ENCODE measurements around the gene SLC6A6.

SLC6A6 gene

GRCh38 chr3:14481646-14482036, 79.2 kb downstream of the SLC6A6 start:
- H3K36me3 ChIP-seq (ENCODE audit: control insufficient read depth in 1 of 2, insufficient read depth in 2 of 2, low read depth in 1 of 2, low read length in 2 of 2) = peaks cover 92 to 96% of the 10 kb centered on the region in 2 experiments
- 98% methylated on average over 13 of the region's 13 CpGs for WGBS
- H3K27me3 ChIP-seq (ENCODE audit: control insufficient read depth in 1 of 2, insufficient read depth in 1 of 2, low read length in 2 of 2) = no peaks in the 10 kb centered on the region
- no peak overlapping the region for H3K4me3 ChIP-seq (ENCODE audit: insufficient read depth in 1 of 2, low read depth in 1 of 2, low read length in 2 of 2)
- no peak overlapping the region for H2AK5ac ChIP-seq (ENCODE audit: low read length, severe bottlenecking)
- no peak overlapping the region for H3K18ac ChIP-seq (ENCODE audit: low read depth in 1 of 2, low read length in 2 of 2)
- no peak overlapping the region for H4K8ac ChIP-seq (ENCODE audit: low read length)
- H3K23ac ChIP-seq (ENCODE audit: low read length in 2 of 2) = no peak overlapping the region
- H3K9me3 ChIP-seq (ENCODE audit: control insufficient read depth, low read length) = no peaks in the 10 kb centered on the region
- H2BK12ac ChIP-seq (ENCODE audit: low read length in 2 of 2) = no peak overlapping the region
- no peak for DNase-seq
- H3K14ac ChIP-seq (ENCODE audit: low read length in 2 of 2) = no peak overlapping the region
- no peak overlapping the region for H3K4ac ChIP-seq (ENCODE audit: low read depth in 1 of 2, low read length in 2 of 2)
- no peak overlapping the region for H3K4me2 ChIP-seq (ENCODE audit: low read length, poor library complexity, severe bottlenecking)
- no peak overlapping the region for H2BK5ac ChIP-seq (ENCODE audit: low read depth, low read length, poor library complexity, severe bottlenecking)
- peaks cover 36% of the 10 kb centered on the region for H3K79me1 ChIP-seq (replicated peaks; ENCODE audit: low read length, poor library complexity, severe bottlenecking)
- no peak overlapping the region for H2AFZ ChIP-seq (ENCODE audit: low read depth, low read length)
- H3K27ac ChIP-seq (ENCODE audit: low read length, poor library complexity, severe bottlenecking) = no peak overlapping the region
- no peak overlapping the region for H4K91ac ChIP-seq (ENCODE audit: low read length)
- H2BK120ac ChIP-seq (ENCODE audit: low read depth, low read length) = no peak overlapping the region
- H3K4me1 ChIP-seq (ENCODE audit: control insufficient read depth, insufficient read depth, low read depth, low read length) = peaks cover 13% of the 10 kb centered on the region
- H3K9ac ChIP-seq (ENCODE audit: low read length) = no peak overlapping the region
- no peak overlapping the region for H2BK15ac ChIP-seq (ENCODE audit: low read depth, poor library complexity, severe bottlenecking)

GRCh38 chr3:14482271-14482721, 79.9 kb downstream of the SLC6A6 start:
- Histone ChIP-seq H3K4me2 (ENCODE audit: low read length, poor library complexity, severe bottlenecking) (no peak overlapping the region), H2BK12ac (ENCODE audit: low read length in 2 of 2) (no peak overlapping the region), H3K18ac (ENCODE audit: low read depth in 1 of 2, low read length in 2 of 2) (no peak overlapping the region), H3K23ac (ENCODE audit: low read length in 2 of 2) (no peak overlapping the region), H4K8ac (ENCODE audit: low read length) (no peak overlapping the region), H3K27me3 (ENCODE audit: control insufficient read depth in 1 of 2, insufficient read depth in 1 of 2, low read length in 2 of 2) (no peaks in the 10 kb centered on the region), H3K4ac (ENCODE audit: low read depth in 1 of 2, low read length in 2 of 2) (no peak overlapping the region), H2BK120ac (ENCODE audit: low read depth, low read length) (no peak overlapping the region), H3K14ac (ENCODE audit: low read length in 2 of 2) (no peak overlapping the region), H3K79me1 (replicated peaks; ENCODE audit: low read length, poor library complexity, severe bottlenecking) (peaks cover 35% of the 10 kb centered on the region), H3K9me3 (ENCODE audit: control insufficient read depth, low read length) (no peaks in the 10 kb centered on the region), H4K91ac (ENCODE audit: low read length) (no peak overlapping the region), H2AFZ (ENCODE audit: low read depth, low read length) (no peak overlapping the region), H2BK5ac (ENCODE audit: low read depth, low read length, poor library complexity, severe bottlenecking) (no peak overlapping the region), H3K9ac (ENCODE audit: low read length) (no peak overlapping the region), H3K4me1 (ENCODE audit: control insufficient read depth, insufficient read depth, low read depth, low read length) (peaks cover 11% of the 10 kb centered on the region), H3K4me3 (ENCODE audit: insufficient read depth in 1 of 2, low read depth in 1 of 2, low read length in 2 of 2) (no peak overlapping the region), H2BK15ac (ENCODE audit: low read depth, poor library complexity, severe bottlenecking) (no peak overlapping the region), H3K27ac (ENCODE audit: low read length, poor library complexity, severe bottlenecking) (no peak overlapping the region), H3K36me3 (ENCODE audit: control insufficient read depth in 1 of 2, insufficient read depth in 2 of 2, low read depth in 1 of 2, low read length in 2 of 2) (peaks cover 90 to 94% of the 10 kb centered on the region in 2 experiments), H2AK5ac (ENCODE audit: low read length, severe bottlenecking) (no peak overlapping the region)
- no peak for DNase-seq
- WGBS = 93% methylated on average over 2 of the region's 2 CpGs

DNA sequence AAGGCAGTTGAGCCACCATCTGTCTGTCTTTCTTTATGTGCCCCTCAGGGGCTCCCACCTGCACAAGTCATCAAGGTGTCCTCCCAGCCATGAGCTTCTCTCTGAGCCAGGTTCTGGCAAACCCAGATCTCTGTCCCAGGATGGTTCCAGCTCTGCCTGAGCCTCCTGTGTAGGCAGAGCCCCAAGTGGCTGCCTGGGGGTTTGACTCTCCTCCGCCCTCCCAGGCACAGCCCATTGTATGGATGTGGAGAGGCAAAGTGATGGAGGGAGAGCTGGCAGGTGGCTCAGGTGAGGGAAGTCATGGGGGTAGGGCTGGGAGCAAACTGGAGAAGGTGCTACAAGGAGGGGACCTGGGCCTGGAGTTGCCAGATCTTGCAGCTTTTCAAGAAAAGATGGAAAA, 80.9 kb downstream of the SLC6A6 start:
- peaks cover 13% of the 10 kb centered on the region for H3K4me1 ChIP-seq (ENCODE audit: control insufficient read depth, insufficient read depth, low read depth, low read length)
- H3K9me3 ChIP-seq (ENCODE audit: control insufficient read depth, low read length) = no peaks in the 10 kb centered on the region
- no peak overlapping the region for H3K18ac ChIP-seq (ENCODE audit: low read depth in 1 of 2, low read length in 2 of 2)
- peaks cover 91 to 94% of the 10 kb centered on the region in 2 experiments for H3K36me3 ChIP-seq (ENCODE audit: control insufficient read depth in 1 of 2, insufficient read depth in 2 of 2, low read depth in 1 of 2, low read length in 2 of 2)
- DNase-seq = no peak
- H3K14ac ChIP-seq (ENCODE audit: low read length in 2 of 2) = no peak overlapping the region
- no peak overlapping the region for H3K4ac ChIP-seq (ENCODE audit: low read depth in 1 of 2, low read length in 2 of 2)
- no peak overlapping the region for H2BK120ac ChIP-seq (ENCODE audit: low read depth, low read length)
- no peak overlapping the region for H2BK15ac ChIP-seq (ENCODE audit: low read depth, poor library complexity, severe bottlenecking)
- no peak overlapping the region for H2BK5ac ChIP-seq (ENCODE audit: low read depth, low read length, poor library complexity, severe bottlenecking)
- no peak overlapping the region for H4K8ac ChIP-seq (ENCODE audit: low read length)
- H2AK5ac ChIP-seq (ENCODE audit: low read length, severe bottlenecking) = no peak overlapping the region
- no peak overlapping the region for H2BK12ac ChIP-seq (ENCODE audit: low read length in 2 of 2)
- no peaks in the 10 kb centered on the region for H3K27me3 ChIP-seq (ENCODE audit: control insufficient read depth in 1 of 2, insufficient read depth in 1 of 2, low read length in 2 of 2)
- H3K27ac ChIP-seq (ENCODE audit: low read length, poor library complexity, severe bottlenecking) = no peak overlapping the region
- H4K91ac ChIP-seq (ENCODE audit: low read length) = no peak overlapping the region
- H3K79me1 ChIP-seq (replicated peaks; ENCODE audit: low read length, poor library complexity, severe bottlenecking) = peaks cover 29% of the 10 kb centered on the region
- 100% methylated on average over 1 of the region's 1 CpG for WGBS
- no peak overlapping the region for H2AFZ ChIP-seq (ENCODE audit: low read depth, low read length)
- no peak overlapping the region for H3K23ac ChIP-seq (ENCODE audit: low read length in 2 of 2)
- H3K9ac ChIP-seq (ENCODE audit: low read length) = no peak overlapping the region
- no peak overlapping the region for H3K4me3 ChIP-seq (ENCODE audit: insufficient read depth in 1 of 2, low read depth in 1 of 2, low read length in 2 of 2)
- no peak overlapping the region for H3K4me2 ChIP-seq (ENCODE audit: low read length, poor library complexity, severe bottlenecking)

DNA sequence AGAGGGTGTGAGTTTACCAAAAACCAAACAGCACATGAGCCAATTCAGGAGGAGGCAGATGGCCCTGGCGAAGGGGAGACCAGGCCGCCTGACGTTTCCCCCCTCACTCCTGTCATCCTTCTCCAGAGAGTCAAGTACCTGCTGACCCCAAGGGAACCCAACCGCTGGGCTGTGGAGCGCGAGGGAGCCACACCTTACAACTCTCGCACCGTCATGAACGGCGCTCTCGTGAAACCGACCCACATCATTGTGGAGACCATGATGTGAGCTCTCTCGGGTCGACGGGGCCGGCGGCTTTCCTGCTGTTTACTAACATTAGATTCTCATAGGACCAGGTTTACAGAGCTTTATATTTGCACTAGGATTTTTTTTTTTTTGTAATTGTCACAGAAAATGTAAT, 82.3 kb downstream of the SLC6A6 start:
- no peak for DNase-seq
- Histone ChIP-seq H3K14ac (ENCODE audit: low read length in 2 of 2) (no peak overlapping the region), H3K4me1 (ENCODE audit: control insufficient read depth, insufficient read depth, low read depth, low read length) (peaks cover 13% of the 10 kb centered on the region), H2BK12ac (ENCODE audit: low read length in 2 of 2) (no peak overlapping the region), H3K4me2 (ENCODE audit: low read length, poor library complexity, severe bottlenecking) (no peak overlapping the region), H3K4me3 (ENCODE audit: insufficient read depth in 1 of 2, low read depth in 1 of 2, low read length in 2 of 2) (no peak overlapping the region), H2AFZ (ENCODE audit: low read depth, low read length) (no peak overlapping the region), H3K27ac (ENCODE audit: low read length, poor library complexity, severe bottlenecking) (no peak overlapping the region), H2AK5ac (ENCODE audit: low read length, severe bottlenecking) (no peak overlapping the region), H3K18ac (ENCODE audit: low read depth in 1 of 2, low read length in 2 of 2) (no peak overlapping the region), H3K79me1 (replicated peaks; ENCODE audit: low read length, poor library complexity, severe bottlenecking) (peaks cover 24% of the 10 kb centered on the region), H3K27me3 (ENCODE audit: control insufficient read depth in 1 of 2, insufficient read depth in 1 of 2, low read length in 2 of 2) (no peaks in the 10 kb centered on the region), H4K8ac (ENCODE audit: low read length) (no peak overlapping the region), H2BK5ac (ENCODE audit: low read depth, low read length, poor library complexity, severe bottlenecking) (no peak overlapping the region), H4K91ac (ENCODE audit: low read length) (no peak overlapping the region), H2BK15ac (ENCODE audit: low read depth, poor library complexity, severe bottlenecking) (no peak overlapping the region), H3K9ac (ENCODE audit: low read length) (no peak overlapping the region), H2BK120ac (ENCODE audit: low read depth, low read length) (no peak overlapping the region), H3K9me3 (ENCODE audit: control insufficient read depth, low read length) (no peaks in the 10 kb centered on the region), H3K36me3 (ENCODE audit: control insufficient read depth in 1 of 2, insufficient read depth in 2 of 2, low read depth in 1 of 2, low read length in 2 of 2) (peaks cover 85 to 87% of the 10 kb centered on the region in 2 experiments), H3K23ac (ENCODE audit: low read length in 2 of 2) (no peak overlapping the region), H3K4ac (ENCODE audit: low read depth in 1 of 2, low read length in 2 of 2) (no peak overlapping the region)
- 97% methylated on average over 17 of the region's 17 CpGs for WGBS
